ENCODE data around the gene F13A1.
A peak's percentile ranks its signal among the peaks of the same experiment; 100 is the strongest.

DNA sequence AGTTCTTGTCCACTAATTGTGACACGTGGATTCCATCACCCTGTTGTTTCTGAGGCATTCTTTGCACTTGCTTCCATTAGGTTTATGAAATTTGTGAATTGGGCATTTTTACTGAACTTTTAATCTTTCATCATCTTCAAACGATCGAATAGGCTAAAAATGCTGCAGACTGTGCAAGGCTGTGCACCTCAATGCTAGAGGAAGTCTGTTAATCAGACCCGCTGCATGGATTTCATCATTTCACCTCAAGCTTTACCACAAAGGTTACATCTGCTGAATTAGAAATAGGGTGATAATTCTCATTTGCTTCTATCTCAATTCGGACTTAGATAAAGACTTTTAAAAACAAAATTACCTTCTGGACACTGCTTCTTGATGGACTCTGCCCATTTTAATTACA lies 27.8 kb upstream of the F13A1 start:
- TF ChIP-seq, protein P1, sequence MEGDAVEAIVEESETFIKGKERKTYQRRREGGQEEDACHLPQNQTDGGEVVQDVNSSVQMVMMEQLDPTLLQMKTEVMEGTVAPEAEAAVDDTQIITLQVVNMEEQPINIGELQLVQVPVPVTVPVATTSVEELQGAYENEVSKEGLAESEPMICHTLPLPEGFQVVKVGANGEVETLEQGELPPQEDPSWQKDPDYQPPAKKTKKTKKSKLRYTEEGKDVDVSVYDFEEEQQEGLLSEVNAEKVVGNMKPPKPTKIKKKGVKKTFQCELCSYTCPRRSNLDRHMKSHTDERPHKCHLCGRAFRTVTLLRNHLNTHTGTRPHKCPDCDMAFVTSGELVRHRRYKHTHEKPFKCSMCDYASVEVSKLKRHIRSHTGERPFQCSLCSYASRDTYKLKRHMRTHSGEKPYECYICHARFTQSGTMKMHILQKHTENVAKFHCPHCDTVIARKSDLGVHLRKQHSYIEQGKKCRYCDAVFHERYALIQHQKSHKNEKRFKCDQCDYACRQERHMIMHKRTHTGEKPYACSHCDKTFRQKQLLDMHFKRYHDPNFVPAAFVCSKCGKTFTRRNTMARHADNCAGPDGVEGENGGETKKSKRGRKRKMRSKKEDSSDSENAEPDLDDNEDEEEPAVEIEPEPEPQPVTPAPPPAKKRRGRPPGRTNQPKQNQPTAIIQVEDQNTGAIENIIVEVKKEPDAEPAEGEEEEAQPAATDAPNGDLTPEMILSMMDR (IDR thresholded peaks at IDR 0.05; ENCODE audit: insufficient read depth, low read length) = no peak
- TF ChIP-seq GABPA (IDR thresholded peaks at IDR 0.05; ENCODE audit: low read depth) = no peak
- peak; percentile 84 for TF ChIP-seq POLR2AphosphoS5 (IDR thresholded peaks at IDR 0.05; ENCODE audit: low read depth)
- TF ChIP-seq, protein P2, sequence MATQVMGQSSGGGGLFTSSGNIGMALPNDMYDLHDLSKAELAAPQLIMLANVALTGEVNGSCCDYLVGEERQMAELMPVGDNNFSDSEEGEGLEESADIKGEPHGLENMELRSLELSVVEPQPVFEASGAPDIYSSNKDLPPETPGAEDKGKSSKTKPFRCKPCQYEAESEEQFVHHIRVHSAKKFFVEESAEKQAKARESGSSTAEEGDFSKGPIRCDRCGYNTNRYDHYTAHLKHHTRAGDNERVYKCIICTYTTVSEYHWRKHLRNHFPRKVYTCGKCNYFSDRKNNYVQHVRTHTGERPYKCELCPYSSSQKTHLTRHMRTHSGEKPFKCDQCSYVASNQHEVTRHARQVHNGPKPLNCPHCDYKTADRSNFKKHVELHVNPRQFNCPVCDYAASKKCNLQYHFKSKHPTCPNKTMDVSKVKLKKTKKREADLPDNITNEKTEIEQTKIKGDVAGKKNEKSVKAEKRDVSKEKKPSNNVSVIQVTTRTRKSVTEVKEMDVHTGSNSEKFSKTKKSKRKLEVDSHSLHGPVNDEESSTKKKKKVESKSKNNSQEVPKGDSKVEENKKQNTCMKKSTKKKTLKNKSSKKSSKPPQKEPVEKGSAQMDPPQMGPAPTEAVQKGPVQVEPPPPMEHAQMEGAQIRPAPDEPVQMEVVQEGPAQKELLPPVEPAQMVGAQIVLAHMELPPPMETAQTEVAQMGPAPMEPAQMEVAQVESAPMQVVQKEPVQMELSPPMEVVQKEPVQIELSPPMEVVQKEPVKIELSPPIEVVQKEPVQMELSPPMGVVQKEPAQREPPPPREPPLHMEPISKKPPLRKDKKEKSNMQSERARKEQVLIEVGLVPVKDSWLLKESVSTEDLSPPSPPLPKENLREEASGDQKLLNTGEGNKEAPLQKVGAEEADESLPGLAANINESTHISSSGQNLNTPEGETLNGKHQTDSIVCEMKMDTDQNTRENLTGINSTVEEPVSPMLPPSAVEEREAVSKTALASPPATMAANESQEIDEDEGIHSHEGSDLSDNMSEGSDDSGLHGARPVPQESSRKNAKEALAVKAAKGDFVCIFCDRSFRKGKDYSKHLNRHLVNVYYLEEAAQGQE (IDR thresholded peaks at IDR 0.05; ENCODE audit: insufficient replicate concordance, low read depth) = no peak
